Non-pigmented ciliary epithelial cell (primary cell): ENCODE measurements around the gene AKIRIN2.
"Not testable (repeated sequence)": the region's sequence is repeated elsewhere in the genome, so short reads cannot be mapped to it uniquely, and the experiment has no call there.

Experiments used
- DNase-seq: peaks from one replicate; pipeline ENCODE4 v3.0.0-alpha.2; 2010; ENCODE audit warnings: low read depth

Gene AKIRIN2

GRCh38 chr6:87718662-87719433 lies 16.8 kb upstream of the AKIRIN2 start:
- no peak for DNase-seq

GRCh38 chr6:87716928-87717614 lies 15.0 kb upstream of the AKIRIN2 start:
- no peak for DNase-seq

- no peak for DNase-seq
These were observed 12.2 kb upstream of the AKIRIN2 start for GRCh38 chr6:87714093-87714842.

- not testable (repeated sequence) for DNase-seq
These were observed 10.7 kb upstream of the AKIRIN2 start for GRCh38 chr6:87712713-87713112.

- DNase-seq = no peak
These were observed 8.1 kb upstream of the AKIRIN2 start for GRCh38 chr6:87710090-87710489.

- not testable (repeated sequence) for DNase-seq
These were observed 6.8 kb upstream of the AKIRIN2 start for GRCh38 chr6:87708581-87709427.

- DNase-seq = no peak
These were observed 4.3 kb upstream of the AKIRIN2 start for GRCh38 chr6:87706187-87706966.

- no peak for DNase-seq
These were observed 3.1 kb upstream of the AKIRIN2 start for GRCh38 chr6:87705070-87705691.

GRCh38 chr6:87703039-87703438 lies 1.0 kb upstream of the AKIRIN2 start:
- DNase-seq = not testable (repeated sequence)

- no peak for DNase-seq
These were observed 534 bp upstream of the AKIRIN2 start for GRCh38 chr6:87702589-87702945.

GRCh38 chr6:87701344-87701675 lies 723 bp downstream of the AKIRIN2 start:
- no peak for DNase-seq

GRCh38 chr6:87700397-87701343 lies 1.4 kb downstream of the AKIRIN2 start:
- no peak for DNase-seq

- DNase-seq = no peak
These were observed 2.5 kb downstream of the AKIRIN2 start for GRCh38 chr6:87699576-87699975.

- DNase-seq = no peak
These were observed 3.5 kb downstream of the AKIRIN2 start for GRCh38 chr6:87698547-87699006.

- no peak for DNase-seq
These were observed 4.2 kb downstream of the AKIRIN2 start for GRCh38 chr6:87697581-87698546.

GRCh38 chr6:87696817-87697216 lies 5.2 kb downstream of the AKIRIN2 start:
- not testable (repeated sequence) for DNase-seq

- no peak for DNase-seq
These were observed 9.9 kb downstream of the AKIRIN2 start for GRCh38 chr6:87692086-87692485.

- no peak for DNase-seq
These were observed 11.6 kb downstream of the AKIRIN2 start for GRCh38 chr6:87690441-87690840.
